GM12875 (cell line): ENCODE data around the gene LRRC37B.
"Not testable (repeated sequence)": the region's sequence is repeated elsewhere in the genome, so short reads cannot be mapped to it uniquely, and the experiment has no call there.

Experiments used
- H3K4me3 ChIP-seq: one replicate; pipeline ENCODE4 v1.5.1; 2011; ENCODE audit warnings: low read depth, low read length, control low read depth
- CTCF ChIP-seq: IDR thresholded peaks from 2 replicates; pipeline ENCODE4 v1.5.1; 2011; ENCODE audit warnings: low read depth, mild to moderate bottlenecking, control low read depth, inconsistent platforms, low read length, moderate library complexity, borderline replicate concordance; ENCODE audit not compliant: insufficient read depth

The LRRC37B gene

GRCh38 chr17:32009262-32009542, 2.0 kb downstream of the LRRC37B start:
- no peak for TF ChIP-seq CTCF
- no peak overlapping the region for H3K4me3 ChIP-seq

- H3K4me3 ChIP-seq: no peak overlapping the region
- TF ChIP-seq CTCF: no peak
These were observed 2.9 kb downstream of the LRRC37B start for GRCh38 chr17:32010114-32010513.

- no peak overlapping the region for H3K4me3 ChIP-seq
- TF ChIP-seq CTCF: no peak
These were observed 8.2 kb downstream of the LRRC37B start for GRCh38 chr17:32015245-32016013.

- TF ChIP-seq CTCF: no peak
- no peak overlapping the region for H3K4me3 ChIP-seq
These were observed 9.0 kb downstream of the LRRC37B start for GRCh38 chr17:32016231-32016630.

- TF ChIP-seq CTCF: no peak
- no peak overlapping the region for H3K4me3 ChIP-seq
These were observed 12.0 kb downstream of the LRRC37B start for GRCh38 chr17:32019228-32019627.

GRCh38 chr17:32020943-32021614, 13.9 kb downstream of the LRRC37B start:
- TF ChIP-seq CTCF: no peak
- H3K4me3 ChIP-seq: no peak overlapping the region

- no peak for TF ChIP-seq CTCF
- no peak overlapping the region for H3K4me3 ChIP-seq
These were observed 14.4 kb downstream of the LRRC37B start for GRCh38 chr17:32021615-32021955.

- H3K4me3 ChIP-seq: not testable (repeated sequence)
These were observed 15.4 kb downstream of the LRRC37B start for GRCh38 chr17:32022554-32022953.

GRCh38 chr17:32027271-32027670, 20.1 kb downstream of the LRRC37B start:
- H3K4me3 ChIP-seq: not testable (repeated sequence)
